GM12878 (cell line): ENCODE results near the gene SNX3. TPM values are rescaled to one million over a fixed set of nuclear protein-coding genes. Genes with fewer than 3 reads are reported as not detected.
A peak's percentile ranks its signal among the peaks of the same experiment; 100 is the strongest.

Source experiments
- ATAC-seq: fragments of 200-7000 bp; cut with Tn5 transposase; 3 replicates; pipeline ENCODE4 v1.9.1; 2020; ENCODE audit warnings: mild to moderate bottlenecking, moderate library complexity
- BruUV-seq: library from RNA; stranded (reverse); fragments of 400-500 nt; replicated peaks from 2 replicates; lab custom pipeline; 2021; lab: Mats Ljungman, UMichigan
- CTCF ChIA-PET: fragments of 300-600 bp; sonication (Branson Sonifier 250); formaldehyde crosslinking; extraction: SDS; loops from one replicate; lab custom pipeline; 2021; ENCODE audit warnings: inconsistent platforms; lab: Yijun Ruan, JAX
- POLR2A ChIA-PET: fragments of 350-600 bp; formaldehyde crosslinking; extraction: SDS; loops from one replicate; lab custom pipeline; 2021; ENCODE audit warnings: inconsistent platforms; lab: Charles Lee
- RAD21 ChIA-PET: fragments of 300-600 bp; sonication (Branson Sonifier 250); formaldehyde crosslinking; loops from one replicate; lab custom pipeline; 2023; ENCODE audit warnings: antibody characterized with exemption; ENCODE audit not compliant: unreplicated experiment; lab: Charles Lee
- SMC1A ChIA-PET: fragments of 300-600 bp; sonication (Branson Sonifier 250); formaldehyde crosslinking; loops from one replicate; lab custom pipeline; 2023; ENCODE audit not compliant: unreplicated experiment, uncharacterized antibody; lab: Charles Lee
- DNase-seq: peaks from one replicate; pipeline ENCODE4 v3.0.0-alpha.2; 2011; ENCODE audit warnings: low read depth, low spot score
- FAIRE-seq: peaks from 3 replicates; lab custom pipeline; 2011; peaks lifted over from hg19 to GRCh38; lab: Jason Lieb, UNC
- H2AFZ ChIP-seq: 2 replicates; pipeline ENCODE4 v1.6.0; 2011; ENCODE audit warnings: low read depth, low read length, control low read depth; ENCODE audit not compliant: control insufficient read depth
- H3K27ac ChIP-seq: 2 replicates; pipeline ENCODE4 v1.5.1; 2011; ENCODE audit warnings: control low read depth; ENCODE audit not compliant: control insufficient read depth, insufficient read depth
- H3K27me3 ChIP-seq, 2 experiments: replicated peaks in 1 of 2; 2 replicates each; pipeline versions ENCODE4 v1.6.0 to v1.6.1; 2011; ENCODE audit warnings: low read length in 1 of 2; ENCODE audit not compliant: control insufficient read depth in 2 of 2, insufficient read depth in 2 of 2
- H3K36me3 ChIP-seq, 2 experiments: 2 replicates each; pipeline ENCODE4 v1.5.1; 2011; ENCODE audit warnings: low read length in 1 of 2; ENCODE audit not compliant: control insufficient read depth in 2 of 2, insufficient read depth in 2 of 2
- H3K4me1 ChIP-seq: 2 replicates; pipeline ENCODE4 v1.6.1; 2011; ENCODE audit warnings: mild to moderate bottlenecking, low read length, moderate library complexity, mixed read lengths; ENCODE audit not compliant: control insufficient read depth, insufficient read depth
- H3K4me2 ChIP-seq: 2 replicates; pipeline ENCODE4 v1.6.0; 2011; ENCODE audit warnings: control low read depth; ENCODE audit not compliant: control insufficient read depth, insufficient read depth
- H3K4me3 ChIP-seq: fragments of 200-600 bp; sonication (generic); 2 replicates; pipeline ENCODE4 v1.5.1; 2016
- H3K79me2 ChIP-seq: 2 replicates; pipeline ENCODE4 v1.6.0; 2011; ENCODE audit warnings: low read length; ENCODE audit not compliant: control insufficient read depth, insufficient read depth
- H3K9ac ChIP-seq: 2 replicates; pipeline ENCODE4 v1.8.0; 2011; ENCODE audit warnings: low read length, control low read depth, mixed read lengths; ENCODE audit not compliant: control insufficient read depth, insufficient read depth
- H3K9me3 ChIP-seq: replicated peaks from 3 replicates; pipeline ENCODE4 v1.5.1; 2011; ENCODE audit warnings: mild to moderate bottlenecking, low read length; ENCODE audit not compliant: control insufficient read depth, insufficient read depth
- H4K20me1 ChIP-seq: 2 replicates; pipeline ENCODE4 v1.6.0; 2011; ENCODE audit not compliant: control insufficient read depth, insufficient read depth
- ATF7 ChIP-seq: fragments of 450-650 bp; IDR thresholded peaks from 2 replicates; pipeline ENCODE4 v1.6.1; 2016; ENCODE audit warnings: low read depth, mild to moderate bottlenecking
- BCL11A ChIP-seq: IDR thresholded peaks from 2 replicates; pipeline ENCODE4 v1.6.1; 2011; ENCODE audit warnings: low read depth, low read length
- CEBPB ChIP-seq, 2 experiments: fragments of 150-350 bp in 1 of 2; IDR thresholded peaks; 2 replicates each; pipeline ENCODE4 v1.6.1; 2012 to 2014; ENCODE audit warnings: low read depth in 2 of 2, low read length in 2 of 2, borderline replicate concordance in 1 of 2, inconsistent platforms in 1 of 2
- CREB1 ChIP-seq: IDR thresholded peaks from 2 replicates; pipeline ENCODE4 v1.6.1; 2012; ENCODE audit warnings: low read depth, mild to moderate bottlenecking, inconsistent platforms
- DPF2 ChIP-seq: fragments of 450-650 bp; IDR thresholded peaks from 2 replicates; pipeline ENCODE4 v1.6.1; 2017; ENCODE audit warnings: mild to moderate bottlenecking
- KDM1A ChIP-seq: fragments of 200-600 bp; sonication (generic); IDR thresholded peaks from 2 replicates; pipeline ENCODE4 v1.6.1; 2016; ENCODE audit warnings: borderline replicate concordance
- RAD21 ChIP-seq: IDR thresholded peaks from 2 replicates; pipeline ENCODE4 v1.6.1; 2011; ENCODE audit warnings: mild to moderate bottlenecking, low read depth, low read length, moderate library complexity; ENCODE audit not compliant: insufficient read depth
- STAT1 ChIP-seq: fragments of 450-650 bp; conservative IDR thresholded peaks from 2 replicates; pipeline ENCODE4 v1.6.1; 2014; ENCODE audit warnings: antibody characterized with exemption, mild to moderate bottlenecking
- WGBS: methylation state at CpG from one replicate; pipeline ENCODE4 v1.1.6; 2016; ENCODE audit warnings: low lambda C conversion rate; ENCODE audit not compliant: insufficient replicate concordance, insufficient coverage; ENCODE audit errors: missing lambda C conversion rate; 5-methylcytosine and 5-hydroxymethylcytosine counted together
- in situ Hi-C: fragments of 300-500 bp; cut with MboI; formaldehyde crosslinking; loops from 9 replicates; pipeline ENCODE4 v1.14.3; 2018; ENCODE audit warnings: mixed read lengths
- intact Hi-C: fragments of 100-400 bp; cut with micrococcal nuclease; formaldehyde crosslinking; loops from one replicate; pipeline ENCODE4 v1.14.2; 2022; ENCODE audit not compliant: unreplicated experiment
- polyA plus RNA-seq, 11 experiments: library from polyadenylated mRNA; depleted of rRNA in 4 of 11; unstranded in 6 of 11; stranded (reverse) in 5 of 11; fragments of >200 nt; fragmentation: Nextera tagmentation in 4 of 11; fragmentation: Illumina TruSeq in 1 of 11; extraction: Ambion mirVana in 4 of 11; extraction: Trizol in 1 of 11; gene quantifications; 1 replicate in 1 of 11; 2 replicates in 10 of 11; pipeline versions ENCODE4 v1.2.1 to v1.2.3, GENCODE V29; 2011 to 2016; ENCODE audit warnings: inconsistent platforms in 2 of 11, missing spikeins in 2 of 11, low read depth in 1 of 11
- total RNA-seq, 4 experiments: library from RNA; depleted of rRNA in 3 of 4; stranded (reverse); fragments of >200 nt in 3 of 4; fragmentation: Illumina TruSeq in 1 of 4; extraction: Trizol in 1 of 4; gene quantifications; 2 replicates each; pipeline versions ENCODE4 v1.2.1 to v1.2.3, GENCODE V29; 2013 to 2021

Gene SNX3
- total and polyA plus RNA-seq, 10 of the 15 experiments (the other 5 are each of a cell fraction or from before 2014, with no cell fraction given) = 43.7 to 297 (median 95.6) TPM

DNA sequence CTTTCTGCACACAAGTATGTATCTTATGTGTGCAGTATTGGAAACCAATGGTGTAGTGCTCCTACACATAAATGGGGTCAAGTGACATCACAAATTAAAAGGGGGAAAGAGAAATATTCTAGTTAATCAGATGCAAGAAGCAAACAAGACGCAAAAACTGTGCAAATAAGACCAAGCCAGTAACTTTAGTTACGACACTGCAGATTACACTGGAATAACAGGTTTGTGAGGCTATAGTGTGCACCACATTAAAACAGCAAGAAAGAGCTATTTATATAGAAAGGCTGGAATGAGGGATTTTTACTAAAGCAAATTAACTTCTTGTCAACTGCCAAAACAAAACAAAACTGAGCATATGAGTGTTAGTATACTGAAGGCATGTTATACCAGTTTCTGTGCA is 49.2 kb downstream of the SNX3 start:
- TF ChIP-seq RAD21 (no peak), CREB1 (no peak), DPF2 (no peak), CEBPB (IDR thresholded peaks at IDR 0.05; ENCODE audit: borderline replicate concordance in 1 of 2, low read depth in 2 of 2, low read length in 2 of 2) (no peak), STAT1 (no peak), KDM1A (no peak), BCL11A (no peak)
- Histone ChIP-seq H3K36me3 (peaks cover 3 to 23% of the 10 kb centered on the region in 2 experiments), H3K9me3 (no peaks in the 10 kb centered on the region), H4K20me1 (no peaks in the 10 kb centered on the region), H3K9ac (no peak overlapping the region), H3K4me1 (no peaks in the 10 kb centered on the region), H2AFZ (no peak overlapping the region), H3K79me2 (no peaks in the 10 kb centered on the region), H3K27me3 (no peaks in the 10 kb centered on the region), H3K4me3 (no peak overlapping the region), H3K27ac (no peak overlapping the region), H3K4me2 (no peak overlapping the region)
- in situ Hi-C loops (no loop called here), intact Hi-C loops (no loop called here)
- TSS peak; percentile 70 for BruUV-seq
- ChIA-PET RAD21 (no interaction called here), CTCF (interaction anchor here (0.7 kb wide), 1 partner anchor 1456 kb away, joined by 3 read pairs; no protein-coding TSS in a partner anchor), SMC1A (interaction anchor here (0.7 to 1.8 kb wide), 2 partner anchors 15 to 281 kb away, joined by 3 to 4 read pairs; no protein-coding TSS in a partner anchor), POLR2A (no interaction called here)
- DNase-seq = no peak
- 100% methylated on average over 2 of the region's 2 CpGs for WGBS
- FAIRE-seq = peak; percentile 38
- no peak for ATAC-seq

DNA sequence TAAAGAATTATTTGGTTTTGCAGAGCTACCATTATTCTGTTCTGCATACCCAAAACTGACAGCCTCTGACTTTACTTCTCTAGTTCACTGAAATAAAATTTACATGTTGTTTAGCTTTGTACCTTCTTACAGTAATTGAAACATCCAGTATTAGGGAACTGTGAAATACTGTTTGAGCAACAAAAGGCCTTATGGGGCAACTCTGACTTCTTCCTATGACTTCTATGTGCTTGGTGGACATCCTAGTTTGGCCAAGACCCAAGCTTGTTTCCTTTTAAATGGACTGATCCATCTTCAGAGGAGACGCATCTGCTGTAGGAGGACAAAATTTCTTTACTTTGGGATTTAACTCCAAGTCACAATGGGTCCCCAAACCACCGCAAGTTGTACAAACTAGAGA is 50.3 kb downstream of the SNX3 start:
- 100% methylated on average over 2 of the region's 2 CpGs for WGBS
- POLR2A ChIA-PET = no interaction called here
- Histone ChIP-seq H3K27ac (no peak overlapping the region), H3K9me3 (no peaks in the 10 kb centered on the region)
- in situ Hi-C loops = no loop called here
- no peak for FAIRE-seq
- no peak for TF ChIP-seq ATF7
- TF ChIP-seq, all 136 proteins: peak for 0
- intact Hi-C loops = no loop called here
- Histone ChIP-seq H3K27me3 (no peaks in the 10 kb centered on the region), H3K9ac (no peak overlapping the region), H2AFZ (no peak overlapping the region), H3K36me3 (peaks cover 0 to 23% of the 10 kb centered on the region in 2 experiments), H3K4me3 (no peak overlapping the region), H3K4me2 (no peak overlapping the region), H3K79me2 (no peaks in the 10 kb centered on the region), H4K20me1 (no peaks in the 10 kb centered on the region), H3K4me1 (no peaks in the 10 kb centered on the region)
- RAD21 ChIA-PET = no interaction called here
- DNase-seq = no peak
- SMC1A ChIA-PET = interaction anchor here (0.7 to 1.8 kb wide), 3 partner anchors 9 to 282 kb away, joined by 3 read pairs; no protein-coding TSS in a partner anchor
- CTCF ChIA-PET = no interaction called here
- ATAC-seq = no peak
- no TSS peak for BruUV-seq
